Measurements from ENCODE around the gene NES.
A peak's percentile ranks its signal among the peaks of the same experiment; 100 is the strongest.

The NES gene, protein sequence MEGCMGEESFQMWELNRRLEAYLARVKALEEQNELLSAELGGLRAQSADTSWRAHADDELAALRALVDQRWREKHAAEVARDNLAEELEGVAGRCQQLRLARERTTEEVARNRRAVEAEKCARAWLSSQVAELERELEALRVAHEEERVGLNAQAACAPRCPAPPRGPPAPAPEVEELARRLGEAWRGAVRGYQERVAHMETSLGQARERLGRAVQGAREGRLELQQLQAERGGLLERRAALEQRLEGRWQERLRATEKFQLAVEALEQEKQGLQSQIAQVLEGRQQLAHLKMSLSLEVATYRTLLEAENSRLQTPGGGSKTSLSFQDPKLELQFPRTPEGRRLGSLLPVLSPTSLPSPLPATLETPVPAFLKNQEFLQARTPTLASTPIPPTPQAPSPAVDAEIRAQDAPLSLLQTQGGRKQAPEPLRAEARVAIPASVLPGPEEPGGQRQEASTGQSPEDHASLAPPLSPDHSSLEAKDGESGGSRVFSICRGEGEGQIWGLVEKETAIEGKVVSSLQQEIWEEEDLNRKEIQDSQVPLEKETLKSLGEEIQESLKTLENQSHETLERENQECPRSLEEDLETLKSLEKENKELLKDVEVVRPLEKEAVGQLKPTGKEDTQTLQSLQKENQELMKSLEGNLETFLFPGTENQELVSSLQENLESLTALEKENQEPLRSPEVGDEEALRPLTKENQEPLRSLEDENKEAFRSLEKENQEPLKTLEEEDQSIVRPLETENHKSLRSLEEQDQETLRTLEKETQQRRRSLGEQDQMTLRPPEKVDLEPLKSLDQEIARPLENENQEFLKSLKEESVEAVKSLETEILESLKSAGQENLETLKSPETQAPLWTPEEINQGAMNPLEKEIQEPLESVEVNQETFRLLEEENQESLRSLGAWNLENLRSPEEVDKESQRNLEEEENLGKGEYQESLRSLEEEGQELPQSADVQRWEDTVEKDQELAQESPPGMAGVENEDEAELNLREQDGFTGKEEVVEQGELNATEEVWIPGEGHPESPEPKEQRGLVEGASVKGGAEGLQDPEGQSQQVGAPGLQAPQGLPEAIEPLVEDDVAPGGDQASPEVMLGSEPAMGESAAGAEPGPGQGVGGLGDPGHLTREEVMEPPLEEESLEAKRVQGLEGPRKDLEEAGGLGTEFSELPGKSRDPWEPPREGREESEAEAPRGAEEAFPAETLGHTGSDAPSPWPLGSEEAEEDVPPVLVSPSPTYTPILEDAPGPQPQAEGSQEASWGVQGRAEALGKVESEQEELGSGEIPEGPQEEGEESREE (N-terminal part only)

GRCh38 chr1:156676820-156677615 lies at the start of gene NES:
Gene NES (minus strand): TSS chr1:156677407. CDS start chr1:156677264, 143 bp downstream.
- peak; percentile 41 for DNase-seq
- in situ Hi-C loops (cut with MboI; ENCODE audit: low pct_unique_long_range_greater_than_20kb, low sequenced_read_pairs), result no loop called here

DNA sequence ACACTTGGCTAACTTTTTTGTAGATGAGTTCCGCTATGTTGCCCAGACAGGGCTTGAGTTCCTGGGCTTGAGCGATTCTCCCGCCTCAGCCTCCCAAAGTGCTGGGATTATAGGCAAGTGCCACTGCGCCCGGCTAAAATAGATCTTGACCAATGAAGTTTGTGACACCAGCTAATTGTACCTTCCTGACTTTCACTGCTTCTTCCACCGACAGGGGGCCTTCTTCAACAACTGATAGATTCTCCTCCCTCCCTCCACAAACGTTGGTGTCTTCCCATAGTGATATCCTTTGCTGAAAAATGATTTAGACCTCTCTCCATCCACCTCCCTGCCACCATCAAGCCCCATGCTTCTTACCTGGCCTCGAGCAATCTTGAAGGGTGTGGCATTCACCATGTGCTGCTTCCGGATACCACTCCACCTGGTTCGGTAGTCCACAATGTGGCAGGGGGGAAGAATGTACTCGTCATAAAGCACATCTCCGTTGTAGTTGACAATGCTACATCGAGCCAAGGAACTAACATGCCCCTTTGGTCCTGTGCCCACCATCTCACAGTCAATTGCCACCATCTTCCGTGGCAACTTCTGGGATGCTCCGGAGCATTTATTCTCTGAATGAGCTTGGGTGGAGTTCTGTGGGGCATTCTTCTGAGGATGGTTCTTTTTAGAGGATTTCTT lies 49.5 kb upstream of the NES start:
- peak; percentile 84 for DNase-seq
- in situ Hi-C loops (cut with MboI; ENCODE audit: low pct_unique_long_range_greater_than_20kb, low sequenced_read_pairs), result no loop called here

DNA sequence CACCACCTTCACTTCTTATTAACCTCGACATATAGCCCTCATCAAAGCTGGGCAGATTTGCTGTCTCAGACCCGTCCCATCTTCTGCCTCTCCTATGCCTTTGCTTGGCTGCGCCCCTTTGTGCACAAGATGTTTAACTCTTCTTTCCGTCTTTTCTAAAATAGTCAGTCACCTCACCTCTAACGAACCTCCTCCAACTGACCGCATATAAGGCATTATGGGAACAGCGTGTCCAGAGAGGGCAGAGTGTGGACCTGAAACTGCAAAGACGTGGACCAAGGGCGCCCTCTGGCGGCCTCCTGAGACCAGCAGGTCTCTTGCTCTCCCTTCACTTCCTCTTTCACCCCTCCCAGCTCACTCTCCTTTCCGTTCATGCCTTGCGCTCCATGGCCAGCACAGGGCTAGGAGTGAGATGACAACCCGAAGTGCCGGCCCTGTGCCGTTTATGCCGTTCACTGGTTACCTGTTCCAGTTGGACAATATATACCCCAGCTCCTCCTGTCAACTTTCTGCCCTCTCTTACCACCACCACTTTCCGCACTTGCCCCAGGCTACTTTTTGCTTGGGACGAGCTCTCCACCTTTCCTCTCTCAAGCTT lies 48.6 kb upstream of the NES start:
- peak; percentile 97 for DNase-seq
- in situ Hi-C loops (cut with MboI; ENCODE audit: low pct_unique_long_range_greater_than_20kb, low sequenced_read_pairs), result no loop called here

- in situ Hi-C loops (cut with MboI; ENCODE audit: low pct_unique_long_range_greater_than_20kb, low sequenced_read_pairs), result no loop called here
- no peak for DNase-seq
Measured at GRCh38 chr1:156721535-156721934, 44.3 kb upstream of the NES start.

DNA sequence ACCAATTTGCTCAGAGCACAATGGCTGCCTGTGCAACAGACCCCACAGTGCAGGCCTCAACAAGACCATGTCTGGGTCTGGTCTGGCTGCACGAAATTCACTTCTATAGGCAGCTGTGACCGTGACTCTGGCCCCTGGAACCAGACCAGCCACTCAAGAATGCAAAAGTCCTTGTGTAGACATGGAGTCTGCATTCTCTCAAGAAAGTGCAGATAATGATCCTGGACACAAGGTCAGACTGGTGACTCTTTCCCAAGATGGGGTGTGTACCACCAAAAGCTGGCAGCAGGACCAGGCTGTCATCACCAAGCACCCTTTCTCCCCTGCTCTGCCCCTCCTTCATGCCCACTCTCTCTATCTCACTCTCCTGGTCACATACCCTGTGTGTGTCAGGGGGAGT lies 43.9 kb upstream of the NES start:
- no peak for DNase-seq
- in situ Hi-C loops (cut with MboI; ENCODE audit: low pct_unique_long_range_greater_than_20kb, low sequenced_read_pairs), result no loop called here

DNA sequence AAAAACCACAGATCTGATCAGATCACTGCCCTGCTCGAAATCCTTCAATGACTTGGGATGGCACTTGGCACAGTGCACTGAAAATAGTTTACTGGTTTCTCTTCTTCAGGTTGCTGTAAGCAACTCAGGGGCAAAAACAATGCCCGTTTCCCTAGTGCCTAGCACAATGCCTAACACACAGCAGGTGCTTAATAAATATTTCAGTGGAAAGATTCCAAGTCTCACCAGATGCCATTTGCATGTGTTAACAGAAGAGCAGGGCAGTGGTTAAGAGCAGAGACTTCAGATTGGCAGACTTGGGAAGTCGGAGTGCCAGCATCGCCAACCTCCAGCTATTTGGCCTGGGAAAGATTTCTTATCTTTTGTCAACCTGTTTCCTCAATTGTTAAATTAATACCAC lies 40.1 kb upstream of the NES start:
- DNase-seq, result no peak
- in situ Hi-C loops (cut with MboI; ENCODE audit: low pct_unique_long_range_greater_than_20kb, low sequenced_read_pairs), result no loop called here

GRCh38 chr1:156714830-156715229 lies 37.6 kb upstream of the NES start:
- no peak for DNase-seq
- in situ Hi-C loops (cut with MboI; ENCODE audit: low pct_unique_long_range_greater_than_20kb, low sequenced_read_pairs), result no loop called here

- in situ Hi-C loops (cut with MboI; ENCODE audit: low pct_unique_long_range_greater_than_20kb, low sequenced_read_pairs), result no loop called here
- no peak for DNase-seq
Measured at GRCh38 chr1:156712626-156713025, 35.4 kb upstream of the NES start.

DNA sequence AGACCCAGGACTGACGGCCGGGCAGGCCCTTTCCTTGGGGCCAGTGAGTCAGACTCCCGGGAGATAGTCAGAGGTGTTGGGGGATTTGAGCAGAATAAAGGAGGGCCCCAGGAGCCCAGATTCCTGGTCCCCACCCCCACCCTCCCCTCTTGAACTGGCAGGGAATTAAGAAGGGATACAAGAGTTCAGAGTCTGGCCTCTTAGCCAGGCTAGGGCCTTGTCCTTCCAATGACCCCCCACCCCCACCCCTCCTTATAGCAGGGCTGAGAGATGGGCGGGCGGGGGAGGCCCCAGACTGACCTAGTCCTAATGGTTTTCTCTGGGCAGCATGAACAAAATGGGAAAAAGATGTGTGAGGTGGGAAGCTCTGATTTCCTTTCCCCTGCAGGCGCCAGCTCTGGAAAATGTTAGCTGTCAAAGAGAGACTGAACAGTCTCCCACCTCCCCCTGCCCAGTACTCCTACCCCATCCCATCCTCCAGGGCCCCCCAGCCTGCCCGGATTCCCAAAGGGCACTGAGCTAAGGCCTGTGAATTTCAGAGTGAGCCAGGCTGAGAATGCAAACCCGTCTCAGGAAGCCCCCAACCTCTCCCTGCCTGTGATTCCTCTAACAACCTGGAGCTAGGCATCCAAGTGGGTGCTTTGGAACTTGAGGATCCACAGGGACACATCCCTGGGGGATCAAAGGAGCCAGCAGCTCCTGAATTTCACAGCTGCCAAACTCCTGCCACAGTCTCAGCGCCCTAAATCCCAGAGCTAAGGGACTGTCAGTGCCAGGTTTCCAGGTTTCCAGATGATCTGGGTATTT lies 34.0 kb upstream of the NES start:
- DNase-seq, result no peak
- in situ Hi-C loops (cut with MboI; ENCODE audit: low pct_unique_long_range_greater_than_20kb, low sequenced_read_pairs), result no loop called here

DNA sequence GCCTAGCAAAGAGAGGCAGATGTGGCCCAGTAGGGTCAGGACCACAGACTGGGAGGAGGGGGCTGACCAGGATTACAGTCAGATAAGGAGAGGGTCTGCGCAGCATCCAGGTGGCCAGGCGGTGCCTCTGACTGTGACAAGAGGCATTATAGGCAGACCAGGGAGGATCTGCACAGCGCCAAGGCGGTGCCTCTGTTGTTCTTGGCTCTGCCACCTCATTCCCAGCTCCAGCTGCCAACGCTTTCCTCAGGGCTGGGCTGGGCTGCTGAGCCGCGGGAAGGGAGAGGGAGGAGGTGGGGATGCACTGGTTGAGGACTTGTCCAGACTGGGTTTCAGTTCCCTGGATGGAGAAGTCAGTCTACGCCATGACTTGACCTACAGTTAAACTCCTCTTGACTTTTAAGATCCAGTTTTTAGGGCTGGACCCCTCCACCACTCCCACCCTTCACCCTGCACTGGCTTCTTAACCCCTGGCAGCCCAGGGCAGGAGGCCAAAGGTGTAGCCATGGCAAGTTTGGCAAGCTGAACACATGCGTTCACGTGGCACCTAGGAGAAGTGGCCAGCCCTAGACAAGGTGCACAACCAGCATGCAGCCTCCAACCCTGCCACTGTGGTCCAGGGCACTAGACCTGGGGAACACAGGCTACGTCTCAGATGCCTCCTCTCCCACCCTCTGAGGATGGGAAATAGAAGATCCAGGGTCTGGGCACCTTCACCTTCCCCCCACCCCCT lies 32.7 kb upstream of the NES start:
- no peak for DNase-seq
- in situ Hi-C loops (cut with MboI; ENCODE audit: low pct_unique_long_range_greater_than_20kb, low sequenced_read_pairs), result no loop called here

- no peak for DNase-seq
- in situ Hi-C loops (cut with MboI; ENCODE audit: low pct_unique_long_range_greater_than_20kb, low sequenced_read_pairs), result no loop called here
Measured at GRCh38 chr1:156709031-156709430, 31.8 kb upstream of the NES start.

DNA sequence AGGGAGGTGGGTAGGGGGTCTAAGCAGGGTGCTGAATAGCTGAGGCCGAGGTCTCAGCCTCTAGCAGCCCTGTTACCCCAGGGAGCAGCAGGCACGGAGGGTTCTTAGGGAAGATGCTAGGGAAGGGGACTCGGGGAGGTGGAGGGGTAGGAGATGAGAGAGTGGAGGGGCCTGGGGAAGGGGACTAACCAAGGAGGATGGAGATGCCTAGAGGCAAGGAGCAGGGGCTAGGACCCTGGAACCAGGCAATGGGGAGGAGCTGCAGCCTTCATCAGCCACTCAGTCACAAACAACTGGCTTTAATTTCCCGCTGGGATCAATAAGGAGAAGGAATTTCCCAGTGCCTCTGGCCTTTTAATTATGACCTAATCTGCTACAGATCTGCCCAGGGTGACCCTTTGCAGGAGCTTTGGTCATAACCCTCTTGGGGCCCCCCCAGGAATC lies 31.0 kb upstream of the NES start:
- no peak for DNase-seq
- in situ Hi-C loops (cut with MboI; ENCODE audit: low pct_unique_long_range_greater_than_20kb, low sequenced_read_pairs), result no loop called here

DNA sequence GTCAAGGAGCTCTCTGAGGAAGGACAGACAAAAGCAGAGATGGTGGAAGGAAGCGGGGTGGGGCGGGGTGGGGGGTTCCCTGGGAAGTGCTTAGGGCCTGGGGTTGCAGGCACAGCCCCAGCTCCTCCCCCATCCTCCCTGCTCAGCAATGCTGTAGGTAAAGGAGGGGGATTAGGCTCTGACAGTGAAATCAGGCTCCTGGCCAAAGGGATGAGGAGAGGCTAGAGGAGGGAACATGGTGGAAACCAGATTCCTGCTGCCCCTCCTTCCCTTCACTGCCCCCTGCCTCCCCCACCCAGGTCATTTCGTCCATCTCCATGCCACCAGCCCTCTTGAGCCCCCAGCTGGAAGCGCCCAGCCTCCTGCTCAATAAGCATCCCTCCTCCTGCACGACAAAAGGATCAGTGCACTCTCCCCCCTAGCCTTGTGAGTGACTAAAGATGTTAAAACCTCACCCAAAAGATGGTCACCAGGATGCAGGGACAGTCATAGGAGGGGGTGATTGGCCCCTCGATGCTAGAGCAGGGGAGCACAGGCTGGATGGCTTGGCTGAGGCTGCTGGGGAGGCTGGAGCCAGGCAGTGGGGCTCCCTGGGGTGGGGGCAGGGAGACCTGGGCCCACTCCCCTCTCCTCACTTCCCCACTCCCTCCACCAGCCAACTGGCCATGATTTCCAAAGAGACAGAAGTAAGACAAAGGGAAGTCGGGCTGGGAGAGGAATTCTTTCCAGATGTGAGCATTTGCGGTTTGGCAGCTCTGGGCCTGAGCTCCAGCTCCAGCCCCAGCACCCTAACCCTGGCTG lies 30.4 kb upstream of the NES start:
- no peak for DNase-seq
- in situ Hi-C loops (cut with MboI; ENCODE audit: low pct_unique_long_range_greater_than_20kb, low sequenced_read_pairs), result no loop called here

GRCh38 chr1:156706657-156707416 lies 29.6 kb upstream of the NES start:
- DNase-seq, result no peak
- in situ Hi-C loops (cut with MboI; ENCODE audit: low pct_unique_long_range_greater_than_20kb, low sequenced_read_pairs), result no loop called here

All from KBM-7 (cell line).